ENCODE measurements around the gene BTRC.

The BTRC gene

GRCh38 chr10:101485681-101486554 is 132.0 kb downstream of the BTRC start:
- DNase-seq = no peak

GRCh38 chr10:101487399-101487798 is 133.4 kb downstream of the BTRC start:
- DNase-seq = no peak

- DNase-seq = no peak
These were observed 135.4 kb downstream of the BTRC start for GRCh38 chr10:101489355-101489754.

- no peak for DNase-seq
These were observed 136.1 kb downstream of the BTRC start for GRCh38 chr10:101490026-101490425.

- DNase-seq = no peak
These were observed 138.2 kb downstream of the BTRC start for GRCh38 chr10:101492205-101492604.

- no peak for DNase-seq
These were observed 138.8 kb downstream of the BTRC start for GRCh38 chr10:101492814-101493213.

- no peak for DNase-seq
These were observed 139.3 kb downstream of the BTRC start for GRCh38 chr10:101493249-101493648.

- no peak for DNase-seq
These were observed 139.9 kb downstream of the BTRC start for GRCh38 chr10:101493782-101494281.

GRCh38 chr10:101494650-101495049 is 140.7 kb downstream of the BTRC start:
- no peak for DNase-seq

GRCh38 chr10:101495324-101495925 is 141.5 kb downstream of the BTRC start:
- no peak for DNase-seq

GRCh38 chr10:101504438-101504837 is 150.5 kb downstream of the BTRC start:
- DNase-seq = no peak

- no peak for DNase-seq
These were observed 153.1 kb downstream of the BTRC start for GRCh38 chr10:101506829-101507661.

- no peak for DNase-seq
These were observed 153.9 kb downstream of the BTRC start for GRCh38 chr10:101507828-101508227.

GRCh38 chr10:101511938-101512337 is 158.0 kb downstream of the BTRC start:
- DNase-seq = no peak

GRCh38 chr10:101512738-101513137 is 158.8 kb downstream of the BTRC start:
- no peak for DNase-seq

GRCh38 chr10:101513733-101514132 is 159.8 kb downstream of the BTRC start:
- no peak for DNase-seq

- no peak for DNase-seq
These were observed 171.9 kb downstream of the BTRC start for GRCh38 chr10:101525848-101526247.

GRCh38 chr10:101529207-101529606 is 175.2 kb downstream of the BTRC start:
- DNase-seq = no peak

GRCh38 chr10:101529725-101530553 is 176.0 kb downstream of the BTRC start:
- no peak for DNase-seq

GRCh38 chr10:101535949-101536348 is 182.0 kb downstream of the BTRC start:
- no peak for DNase-seq

- DNase-seq = no peak
These were observed 182.8 kb downstream of the BTRC start for GRCh38 chr10:101536800-101537199.

- no peak for DNase-seq
These were observed 184.5 kb downstream of the BTRC start for GRCh38 chr10:101538446-101538845.
